Activated CD8-positive, alpha-beta T cell treated with anti-CD3 and anti-CD28 coated beads, Interleukin-2, amount 10 ng/mL, durations not matched to agents 7 days and 5 days (primary cell): ENCODE data around the gene CPNE9. TPM values are rescaled to one million over a fixed set of nuclear protein-coding genes. Genes with fewer than 3 reads are reported as not detected.

Source experiments
- ATAC-seq: fragments of 150-1000 bp; cut with Tn5 transposase; one replicate; pipeline ENCODE4 v1.10.0; 2021; ENCODE audit warnings: moderate library complexity
- CTCF ChIA-PET: fragments of 350-600 bp; sonication (Branson Sonifier 250); formaldehyde crosslinking; loops from one replicate; lab custom pipeline; 2021; ENCODE audit warnings: antibody characterized with exemption; lab: Charles Lee
- POLR2A ChIA-PET: fragments of 350-600 bp; sonication (Branson Sonifier 250); formaldehyde crosslinking; loops from one replicate; lab custom pipeline; 2021; ENCODE audit warnings: antibody characterized with exemption; lab: Charles Lee
- DNase-seq: peaks from one replicate; pipeline ENCODE4 v3.0.0-alpha.2; 2020
- H3K27ac Mint-ChIP-seq: one replicate; pipeline ENCODE4 v1.8.0; 2021; ENCODE audit warnings: mild to moderate bottlenecking, mixed read lengths
- H3K27me3 Mint-ChIP-seq: one replicate; pipeline ENCODE4 v1.8.0; 2021; ENCODE audit warnings: low read depth, mixed read lengths
- H3K36me3 Mint-ChIP-seq: one replicate; pipeline ENCODE4 v1.8.0; 2021; ENCODE audit warnings: low read depth, mixed read lengths
- H3K4me1 Mint-ChIP-seq: one replicate; pipeline ENCODE4 v1.8.0; 2021; ENCODE audit warnings: low read depth, mixed read lengths
- H3K4me3 Mint-ChIP-seq: one replicate; pipeline ENCODE4 v1.8.0; 2021; ENCODE audit warnings: mild to moderate bottlenecking, mixed read lengths
- H3K9me3 Mint-ChIP-seq: one replicate; pipeline ENCODE4 v1.8.0; 2022; ENCODE audit warnings: mixed read lengths; ENCODE audit not compliant: insufficient read depth
- total RNA-seq, 2 experiments: library from RNA; stranded (reverse); gene quantifications; one replicate each; pipeline ENCODE4 v1.2.3, GENCODE V29; 2021

The CPNE9 gene
- total RNA-seq, 2 experiments from 2014 or later = not detected

DNA sequence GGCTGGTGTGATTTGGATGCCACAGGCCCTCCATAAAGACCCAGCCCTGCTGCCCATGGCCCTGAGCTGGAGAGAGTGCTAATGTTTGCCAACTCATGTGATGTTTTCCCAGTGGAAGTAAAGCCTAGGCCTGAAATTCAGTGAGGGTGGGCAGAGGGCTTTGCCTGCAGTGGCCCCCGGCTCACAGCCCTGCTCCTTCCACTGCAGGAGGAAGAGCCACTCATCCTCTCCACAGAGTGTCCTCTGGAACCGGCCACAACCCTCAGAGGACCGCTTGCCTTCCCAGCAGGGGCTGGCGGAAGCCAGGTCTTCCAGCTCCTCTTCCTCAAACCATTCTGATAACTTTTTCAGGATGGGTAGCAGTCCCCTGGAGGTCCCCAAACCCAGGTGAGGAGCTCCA lies 13.9 kb upstream of the CPNE9 start:
- CTCF ChIA-PET = no interaction called here
- Mint-ChIP-seq H3K27me3 (no peaks in the 10 kb centered on the region), H3K27ac (no peak overlapping the region)

DNA sequence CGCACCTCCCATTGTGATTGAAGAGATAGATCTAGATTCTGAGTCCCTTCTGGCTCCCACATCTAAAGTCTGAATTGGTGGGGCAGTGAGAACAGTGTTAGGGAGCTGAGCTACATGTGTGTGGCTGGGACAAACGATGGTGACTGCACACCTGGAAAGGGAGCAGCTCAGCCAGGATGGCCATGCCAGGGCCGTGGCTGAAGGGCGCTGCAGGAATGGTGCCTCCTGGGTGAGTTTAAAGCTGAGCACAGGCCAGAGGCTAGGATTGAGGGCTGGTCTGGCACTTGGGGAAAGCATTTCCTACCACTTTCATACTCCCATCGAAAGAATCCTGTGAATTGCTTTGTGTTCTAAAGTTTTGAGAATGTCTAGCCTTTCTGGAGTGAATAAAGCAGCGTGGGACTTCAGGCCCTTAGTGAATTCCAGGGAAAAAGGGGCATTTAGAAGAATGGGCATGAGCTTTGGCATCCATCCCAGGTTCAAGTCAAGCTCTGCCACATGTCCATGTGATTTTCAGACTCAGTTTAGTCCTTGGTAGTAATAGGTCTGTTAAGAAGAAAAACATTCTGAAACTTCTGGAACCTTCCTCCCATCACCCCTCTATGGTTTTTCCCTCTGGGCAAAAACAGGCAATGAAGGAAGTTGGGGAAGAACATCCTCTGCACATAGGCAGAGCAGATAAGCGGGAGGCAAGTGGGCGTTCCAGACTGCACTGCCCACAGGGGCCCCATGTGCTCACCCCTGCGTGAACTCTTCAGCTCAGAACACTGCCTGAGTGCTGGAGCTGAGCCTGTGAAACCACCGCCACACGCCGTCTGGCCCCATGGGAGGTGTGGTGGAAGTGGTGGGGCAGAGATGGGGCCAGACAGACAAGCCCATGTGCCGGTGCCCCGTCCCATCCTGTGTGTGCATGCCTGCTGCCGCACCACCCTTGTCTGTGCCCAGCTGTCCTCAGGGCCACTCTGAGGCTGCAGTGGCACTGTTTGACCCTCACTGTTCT lies 12.9 kb upstream of the CPNE9 start:
- DNase-seq (no peak), ATAC-seq (no peak)
- Mint-ChIP-seq H3K4me1 (no peaks in the 10 kb centered on the region), H3K27ac (no peak overlapping the region), H3K27me3 (no peaks in the 10 kb centered on the region), H3K9me3 (no peaks in the 10 kb centered on the region), H3K36me3 (peaks cover 45% of the 10 kb centered on the region), H3K4me3 (no peak overlapping the region)
- POLR2A ChIA-PET = interaction anchor here (1.2 kb wide), 1 partner anchor 12 kb away, joined by 3 read pairs; no protein-coding TSS in a partner anchor
- CTCF ChIA-PET = no interaction called here

More for the DNA sequence above, 13.9 kb upstream of the CPNE9 start:
- no peak for DNase-seq
- H3K9me3 Mint-ChIP-seq = no peaks in the 10 kb centered on the region
- no peak overlapping the region for H3K4me3 Mint-ChIP-seq
- ATAC-seq = no peak
- H3K4me1 Mint-ChIP-seq = no peaks in the 10 kb centered on the region
- POLR2A ChIA-PET = no interaction called here
- H3K36me3 Mint-ChIP-seq = peaks cover 54% of the 10 kb centered on the region

DNA sequence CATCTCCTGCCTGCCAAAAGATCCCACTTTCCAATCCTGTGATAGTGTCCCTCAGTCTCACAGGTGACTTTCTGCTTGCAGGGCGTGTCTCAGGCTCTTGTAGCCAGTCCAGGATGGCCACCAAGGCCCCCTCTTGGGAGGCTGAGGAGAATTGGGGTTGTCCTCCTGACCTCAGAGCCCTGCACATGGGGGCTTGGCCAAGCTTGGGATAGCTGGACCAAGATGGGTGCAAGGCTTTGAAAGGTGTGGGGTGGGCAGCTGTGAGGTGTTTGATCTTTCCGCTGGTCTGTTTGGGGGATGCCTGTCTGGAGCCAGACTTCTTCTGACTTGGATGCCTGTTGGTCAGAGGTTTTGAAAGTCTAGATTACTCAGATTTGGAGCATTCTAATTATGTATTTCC lies 12.0 kb upstream of the CPNE9 start:
- DNase-seq (no peak), ATAC-seq (no peak)
- POLR2A ChIA-PET = interaction anchor here (0.6 to 1.2 kb wide), 2 partner anchors 11 to 180 kb away, joined by 3 to 5 read pairs; no protein-coding TSS in a partner anchor
- peaks cover 38% of the 10 kb centered on the region for H3K36me3 Mint-ChIP-seq
- no peaks in the 10 kb centered on the region for H3K27me3 Mint-ChIP-seq
- CTCF ChIA-PET = no interaction called here
- no peaks in the 10 kb centered on the region for H3K4me1 Mint-ChIP-seq
- no peaks in the 10 kb centered on the region for H3K9me3 Mint-ChIP-seq
- no peak overlapping the region for H3K27ac Mint-ChIP-seq
- H3K4me3 Mint-ChIP-seq = no peak overlapping the region

DNA sequence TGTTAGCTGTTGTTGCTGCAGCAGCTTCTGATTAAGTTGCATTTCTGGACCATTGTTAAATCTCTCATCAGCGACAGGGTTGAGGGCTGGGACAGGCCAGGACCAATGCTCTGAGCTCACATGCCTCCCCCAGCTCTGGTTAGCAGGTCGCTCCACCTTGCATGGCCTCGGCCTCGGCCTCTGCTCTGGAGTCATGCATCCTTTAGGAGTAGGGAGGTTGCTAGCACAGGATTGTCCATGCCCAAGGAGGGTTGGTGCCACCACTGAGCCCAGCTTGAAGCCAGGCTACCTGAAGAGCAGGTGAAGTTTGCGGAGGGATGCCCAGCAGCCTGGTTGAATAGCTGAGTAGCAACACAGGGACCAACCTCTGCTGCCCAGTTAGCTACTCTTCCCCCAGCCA lies 11.2 kb upstream of the CPNE9 start:
- ChIA-PET POLR2A (interaction anchor here (0.9 to 1.2 kb wide), 2 partner anchors 10 to 16 kb away, joined by 3 read pairs; no protein-coding TSS in a partner anchor), CTCF (interaction anchor here (1.3 kb wide), 1 partner anchor 189 kb away, joined by 3 read pairs; no protein-coding TSS in a partner anchor)
- H3K36me3 Mint-ChIP-seq = peaks cover 34% of the 10 kb centered on the region
- ATAC-seq (no peak), DNase-seq (no peak)
- H3K4me3 Mint-ChIP-seq = no peak overlapping the region
- H3K9me3 Mint-ChIP-seq = no peaks in the 10 kb centered on the region
- no peaks in the 10 kb centered on the region for H3K4me1 Mint-ChIP-seq
- no peak overlapping the region for H3K27ac Mint-ChIP-seq
- H3K27me3 Mint-ChIP-seq = no peaks in the 10 kb centered on the region

DNA sequence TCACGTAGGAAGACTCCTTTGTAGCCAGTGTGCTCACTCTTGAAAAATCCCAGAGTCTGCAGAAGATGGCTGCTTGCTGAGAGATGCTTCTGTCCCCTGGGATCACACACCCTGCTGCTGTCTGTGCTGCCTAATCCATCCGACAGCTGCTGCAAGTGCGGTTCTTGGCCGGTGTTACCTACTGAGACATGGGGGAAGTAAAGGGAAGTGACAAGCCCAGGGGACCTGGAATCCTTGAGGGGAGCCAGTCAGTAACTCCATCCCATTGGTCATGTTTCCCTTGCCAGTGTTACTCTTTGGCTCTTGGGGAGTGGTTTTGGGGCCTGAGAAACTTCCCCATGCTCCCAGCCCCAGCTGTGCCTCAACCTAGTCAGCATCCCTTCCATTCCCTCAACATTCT lies 8.3 kb upstream of the CPNE9 start:
- Mint-ChIP-seq H3K4me3 (no peak overlapping the region), H3K27me3 (no peaks in the 10 kb centered on the region), H3K27ac (no peak overlapping the region), H3K4me1 (no peaks in the 10 kb centered on the region), H3K9me3 (no peaks in the 10 kb centered on the region), H3K36me3 (peaks cover 18% of the 10 kb centered on the region)
- DNase-seq = no peak
- POLR2A ChIA-PET = no interaction called here
- CTCF ChIA-PET = no interaction called here
- ATAC-seq = no peak

DNA sequence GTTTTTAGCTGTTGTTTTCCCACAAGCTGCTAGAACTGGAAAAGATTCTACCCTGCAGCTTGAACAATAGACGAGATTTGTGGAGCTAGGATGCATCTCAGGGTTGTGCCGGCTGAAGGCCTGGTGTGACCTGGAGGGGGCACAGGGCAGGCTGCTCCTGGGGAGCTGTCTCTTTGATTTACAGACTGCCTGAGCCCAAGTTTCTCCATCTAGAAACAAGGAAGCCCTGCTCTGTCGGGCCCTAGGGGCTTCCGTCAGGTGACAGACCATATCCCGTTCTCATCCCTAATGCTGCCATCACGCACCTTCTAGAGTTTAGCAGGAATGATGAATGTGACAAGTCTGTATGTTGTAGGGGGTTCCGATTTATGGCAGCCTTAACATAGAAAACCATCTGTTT lies 7.9 kb upstream of the CPNE9 start:
- H3K27me3 Mint-ChIP-seq = no peaks in the 10 kb centered on the region
- DNase-seq (no peak), ATAC-seq (no peak)
- ChIA-PET CTCF (no interaction called here), POLR2A (no interaction called here)
- H3K4me3 Mint-ChIP-seq = no peak overlapping the region
- no peak overlapping the region for H3K27ac Mint-ChIP-seq
- no peaks in the 10 kb centered on the region for H3K4me1 Mint-ChIP-seq
- H3K36me3 Mint-ChIP-seq = peaks cover 16% of the 10 kb centered on the region
- H3K9me3 Mint-ChIP-seq = no peaks in the 10 kb centered on the region

DNA sequence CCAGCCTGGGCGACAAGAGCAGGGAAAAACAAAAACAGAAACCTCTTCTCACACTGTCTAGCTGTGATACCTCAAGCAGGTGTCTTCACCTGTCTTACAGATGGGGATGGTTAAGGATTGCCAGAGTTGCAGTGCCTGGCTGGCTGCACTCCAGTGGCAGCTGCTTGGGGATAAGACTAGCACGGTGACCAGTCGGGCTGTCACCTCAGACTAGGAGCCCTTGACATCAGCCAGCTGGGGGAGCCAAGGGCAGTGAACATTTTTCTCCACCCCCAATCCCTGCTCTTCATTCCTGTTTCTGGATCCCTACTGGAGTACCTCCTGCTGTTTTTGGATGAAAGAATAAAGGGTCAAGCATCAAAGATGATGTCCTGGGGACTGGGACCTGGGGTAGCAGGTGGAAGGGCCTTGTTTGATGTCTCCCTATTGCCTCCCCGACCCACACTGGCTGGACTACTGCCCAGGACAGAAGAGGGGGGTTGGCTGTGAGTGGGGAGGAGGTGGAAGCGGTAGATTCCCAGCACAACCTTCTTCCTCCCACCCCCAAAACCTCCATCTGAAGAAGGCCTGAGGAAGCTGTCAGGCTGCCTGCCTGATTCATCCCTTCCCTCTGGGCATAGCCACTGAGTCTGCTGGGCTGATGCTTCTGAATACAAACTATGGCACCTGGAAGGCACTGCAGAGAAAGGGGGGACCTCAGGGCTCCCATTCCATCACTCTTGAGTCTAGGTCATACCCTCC lies 7.0 kb upstream of the CPNE9 start:
- no peaks in the 10 kb centered on the region for H3K9me3 Mint-ChIP-seq
- no peak overlapping the region for H3K27ac Mint-ChIP-seq
- peaks cover 16% of the 10 kb centered on the region for H3K36me3 Mint-ChIP-seq
- H3K4me3 Mint-ChIP-seq = no peak overlapping the region
- ATAC-seq = no peak
- H3K27me3 Mint-ChIP-seq = no peaks in the 10 kb centered on the region
- no peak for DNase-seq
- ChIA-PET POLR2A (interaction anchor here (0.6 kb wide), 1 partner anchor 45 kb away, joined by 5 read pairs; no protein-coding TSS in a partner anchor), CTCF (interaction anchor here (1.9 kb wide), 1 partner anchor 236 kb away, joined by 6 read pairs; no protein-coding TSS in a partner anchor)
- H3K4me1 Mint-ChIP-seq = no peaks in the 10 kb centered on the region

DNA sequence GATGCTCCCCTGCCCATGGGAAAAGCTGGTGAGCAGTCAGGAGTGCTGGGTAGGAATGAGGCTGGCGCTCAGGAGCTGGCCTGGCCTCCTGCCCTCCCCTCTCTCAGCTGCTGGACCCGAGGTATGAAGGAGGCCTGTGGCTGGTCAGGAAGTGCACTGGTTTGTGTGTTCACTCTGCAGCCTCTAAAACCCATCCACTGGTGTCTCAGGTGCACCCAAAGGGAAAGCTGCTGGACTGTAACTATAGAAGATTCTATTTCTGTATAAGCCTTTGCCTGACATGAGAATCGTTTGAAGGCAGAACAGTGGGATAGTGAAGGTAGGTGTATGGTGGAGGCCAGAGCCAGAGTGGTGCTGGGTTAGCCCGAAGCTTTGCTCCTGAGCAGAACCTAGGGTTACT lies 5.7 kb upstream of the CPNE9 start:
- Mint-ChIP-seq H3K36me3 (peaks cover 23% of the 10 kb centered on the region), H3K27me3 (no peaks in the 10 kb centered on the region), H3K4me1 (no peaks in the 10 kb centered on the region), H3K9me3 (no peaks in the 10 kb centered on the region), H3K27ac (no peak overlapping the region), H3K4me3 (no peak overlapping the region)
- DNase-seq (no peak), ATAC-seq (no peak)
- ChIA-PET CTCF (interaction anchor here (1.9 kb wide), 1 partner anchor 235 kb away, joined by 6 read pairs; no protein-coding TSS in a partner anchor), POLR2A (no interaction called here)

DNA sequence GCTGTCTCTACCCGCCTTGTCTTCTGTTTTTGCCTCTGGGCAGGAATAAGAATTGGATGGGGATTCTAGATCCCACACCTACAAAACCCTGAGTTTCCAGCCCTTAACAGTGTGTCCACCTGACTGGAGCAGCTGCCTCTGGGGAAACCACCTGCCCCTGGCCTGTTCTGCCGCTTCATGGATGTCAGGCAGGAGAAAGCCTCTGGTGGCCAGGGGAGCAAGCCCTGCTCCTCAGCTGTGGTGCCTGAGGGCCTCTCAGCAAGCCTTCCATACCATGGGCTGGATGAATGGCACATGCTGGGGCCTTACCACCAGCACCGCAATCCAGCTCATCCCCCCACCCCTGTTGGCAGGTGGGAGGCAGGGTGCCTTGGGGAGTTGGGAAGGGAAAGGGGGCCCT lies 5.3 kb upstream of the CPNE9 start:
- DNase-seq = no peak
- CTCF ChIA-PET = interaction anchor here (1.9 kb wide), 1 partner anchor 234 kb away, joined by 6 read pairs; no protein-coding TSS in a partner anchor
- POLR2A ChIA-PET = no interaction called here
- H3K4me3 Mint-ChIP-seq = no peak overlapping the region
- ATAC-seq = no peak
- H3K27ac Mint-ChIP-seq = no peak overlapping the region
- H3K27me3 Mint-ChIP-seq = peaks cover 4% of the 10 kb centered on the region
- H3K9me3 Mint-ChIP-seq = no peaks in the 10 kb centered on the region
- H3K4me1 Mint-ChIP-seq = no peaks in the 10 kb centered on the region
- peaks cover 25% of the 10 kb centered on the region for H3K36me3 Mint-ChIP-seq

DNA sequence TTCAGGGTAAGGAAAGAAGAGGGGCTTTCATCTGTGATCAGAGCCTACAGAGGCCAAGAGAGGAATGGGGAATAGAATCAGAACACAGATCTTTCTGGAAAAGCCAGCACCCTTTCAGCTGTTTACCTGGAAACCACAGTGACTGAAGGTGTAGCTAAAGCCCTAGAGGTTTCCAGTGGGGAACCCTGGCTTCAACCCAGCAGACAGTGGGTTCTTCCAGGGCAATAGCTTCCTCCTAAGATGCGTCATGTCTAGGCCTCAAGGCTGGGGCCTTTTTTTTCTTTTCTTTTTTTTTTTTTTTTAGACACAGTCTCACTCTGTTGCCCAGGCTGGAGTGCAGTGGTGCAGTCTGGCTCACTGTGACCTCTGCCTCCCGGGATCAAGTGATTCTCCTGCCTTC lies 3.1 kb upstream of the CPNE9 start:
- no peaks in the 10 kb centered on the region for H3K9me3 Mint-ChIP-seq
- H3K36me3 Mint-ChIP-seq = peaks cover 14% of the 10 kb centered on the region
- DNase-seq (no peak), ATAC-seq (no peak)
- CTCF ChIA-PET = no interaction called here
- peaks cover 19% of the 10 kb centered on the region for H3K27me3 Mint-ChIP-seq
- no peak overlapping the region for H3K27ac Mint-ChIP-seq
- POLR2A ChIA-PET = no interaction called here
- H3K4me3 Mint-ChIP-seq = no peak overlapping the region
- H3K4me1 Mint-ChIP-seq = peaks cover 6% of the 10 kb centered on the region

DNA sequence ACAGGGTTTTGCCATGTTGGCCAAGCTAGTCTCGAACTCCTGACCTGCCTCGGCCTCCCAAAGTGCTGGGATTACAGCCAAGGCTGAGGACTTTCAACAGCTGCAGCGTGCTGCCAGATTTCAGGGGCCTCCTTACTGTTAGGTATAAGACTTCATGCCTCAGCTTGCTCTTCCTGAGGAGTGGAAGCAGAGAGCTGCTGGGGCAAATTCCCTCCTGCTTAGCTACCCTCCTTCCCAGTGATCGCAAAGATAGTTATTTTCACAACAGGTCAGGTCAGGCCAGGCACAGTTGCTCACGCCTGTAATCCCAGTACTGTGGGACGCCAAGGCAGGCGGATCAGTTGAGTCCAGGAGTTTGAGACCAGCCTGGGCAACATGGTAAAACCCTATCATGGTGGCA lies 2.6 kb upstream of the CPNE9 start:
- Mint-ChIP-seq H3K27me3 (peaks cover 22% of the 10 kb centered on the region), H3K27ac (no peak overlapping the region), H3K9me3 (no peaks in the 10 kb centered on the region), H3K4me3 (no peak overlapping the region), H3K36me3 (peaks cover 14% of the 10 kb centered on the region), H3K4me1 (peaks cover 6% of the 10 kb centered on the region)
- ChIA-PET POLR2A (no interaction called here), CTCF (no interaction called here)
- DNase-seq (no peak), ATAC-seq (no peak)
